Stimulated activated naive CD8-positive, alpha-beta T cell treated with anti-CD3 and anti-CD28 coated beads, Interleukin-15, Interleukin-2, amounts not matched to agents 100 ng/mL and 50 ng/mL, for 24 hours (primary cell): ENCODE data around the gene TMEM135.
A peak's percentile ranks its signal among the peaks of the same experiment; 100 is the strongest.
"Not testable (repeated sequence)": the region's sequence is repeated elsewhere in the genome, so short reads cannot be mapped to it uniquely, and the experiment has no call there.

Source experiments
- H3K27ac Mint-ChIP-seq: one replicate; pipeline ENCODE4 v1.8.0; 2021; ENCODE audit warnings: mild to moderate bottlenecking, mixed read lengths
- H3K27me3 Mint-ChIP-seq: one replicate; pipeline ENCODE4 v1.8.0; 2021; ENCODE audit warnings: mixed read lengths
- H3K36me3 Mint-ChIP-seq: one replicate; pipeline ENCODE4 v1.8.0; 2021; ENCODE audit warnings: low read depth, mixed read lengths
- H3K4me1 Mint-ChIP-seq: one replicate; pipeline ENCODE4 v1.8.0; 2021; ENCODE audit warnings: low read depth, mixed read lengths
- H3K4me3 Mint-ChIP-seq: one replicate; pipeline ENCODE4 v1.8.0; 2021; ENCODE audit warnings: mild to moderate bottlenecking, mixed read lengths
- H3K9me3 Mint-ChIP-seq: one replicate; pipeline ENCODE4 v1.8.0; 2021; ENCODE audit warnings: mixed read lengths

Gene TMEM135

DNA sequence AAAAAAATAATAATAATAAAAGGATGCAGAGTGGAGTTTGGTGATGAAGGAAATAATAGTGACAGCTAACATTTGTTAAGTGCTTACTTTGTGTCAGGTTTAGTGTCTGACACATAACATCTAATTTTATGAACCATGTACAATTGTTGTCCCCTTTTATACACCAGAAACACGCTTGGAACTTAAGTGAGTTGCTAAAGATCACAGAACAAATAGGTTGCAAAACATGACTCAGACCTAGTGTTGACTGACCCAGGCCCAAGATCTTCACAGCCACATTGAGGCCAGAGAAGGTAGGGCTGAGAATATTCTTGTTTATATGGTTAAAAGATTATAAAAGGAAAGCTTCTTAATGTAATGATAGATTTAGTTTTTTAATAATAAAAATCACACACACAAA is 25.6 kb upstream of the TMEM135 start:
- no peaks in the 10 kb centered on the region for H3K4me1 Mint-ChIP-seq
- H3K36me3 Mint-ChIP-seq = no peaks in the 10 kb centered on the region
- no peak overlapping the region for H3K4me3 Mint-ChIP-seq
- no peaks in the 10 kb centered on the region for H3K27me3 Mint-ChIP-seq
- H3K27ac Mint-ChIP-seq = no peak overlapping the region
- H3K9me3 Mint-ChIP-seq = no peaks in the 10 kb centered on the region

DNA sequence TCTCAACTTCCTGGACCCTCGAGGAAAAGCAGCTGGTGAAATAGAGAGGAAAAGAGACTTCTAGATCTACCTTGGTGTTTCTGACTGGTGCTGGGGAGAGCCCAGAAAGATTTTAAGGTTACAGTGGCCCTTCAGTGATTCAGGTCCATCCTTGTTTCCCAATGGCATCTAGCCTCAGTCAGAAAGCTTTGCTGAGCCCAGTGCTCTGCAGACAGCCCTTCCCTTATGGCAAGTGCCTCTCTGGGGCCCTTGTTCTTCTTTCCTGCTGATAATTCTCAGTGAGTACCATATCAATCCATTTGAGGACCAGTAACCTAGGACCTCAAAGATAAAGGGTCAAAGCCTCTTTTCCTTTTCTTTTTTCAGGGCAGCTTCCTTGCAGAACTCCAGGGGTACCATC is 25.1 kb upstream of the TMEM135 start:
- H3K9me3 Mint-ChIP-seq = no peaks in the 10 kb centered on the region
- no peaks in the 10 kb centered on the region for H3K36me3 Mint-ChIP-seq
- H3K4me1 Mint-ChIP-seq = no peaks in the 10 kb centered on the region
- no peak overlapping the region for H3K4me3 Mint-ChIP-seq
- no peaks in the 10 kb centered on the region for H3K27me3 Mint-ChIP-seq
- H3K27ac Mint-ChIP-seq = no peak overlapping the region

DNA sequence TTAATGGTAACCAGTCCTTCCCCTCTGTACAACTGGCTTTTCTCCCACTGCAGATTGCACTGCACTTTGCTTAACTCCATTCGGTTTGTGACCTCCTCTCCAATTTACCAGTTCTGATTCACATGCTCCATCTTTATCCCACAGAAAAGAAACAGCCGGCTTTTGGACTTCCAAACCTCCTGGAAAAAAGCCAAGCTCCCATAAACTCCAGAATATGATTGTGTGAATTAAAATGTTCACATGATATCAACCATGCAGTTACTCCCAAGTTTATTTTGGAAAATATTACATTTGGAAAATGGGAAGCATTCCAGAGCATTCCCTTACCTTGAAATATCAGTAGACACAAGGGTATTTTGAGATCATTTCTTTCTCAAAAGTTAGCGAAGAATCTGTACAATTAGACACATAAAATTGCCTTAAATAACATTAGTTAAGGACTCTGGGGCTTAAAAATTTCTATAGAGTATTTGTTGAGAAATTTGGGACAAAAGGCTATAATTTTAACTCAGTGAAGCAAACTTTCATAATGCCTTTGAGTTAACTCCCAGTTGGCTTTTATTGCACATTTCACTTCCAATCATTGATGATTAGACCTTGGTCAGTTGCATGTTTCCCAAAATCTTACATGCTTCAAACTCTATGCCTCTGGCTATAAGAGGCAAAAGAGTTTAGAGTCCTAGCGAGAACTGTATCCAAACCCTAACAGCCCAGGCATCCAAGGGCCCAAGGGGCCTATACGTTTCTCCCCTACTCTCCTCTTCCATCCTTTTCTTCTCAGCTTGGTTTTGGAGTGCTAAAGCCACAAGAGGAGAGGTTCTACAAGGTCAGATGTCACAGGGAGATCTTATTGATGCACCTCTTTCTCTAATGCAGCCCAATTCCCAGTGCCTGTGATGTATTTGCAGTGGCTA is 23.6 kb upstream of the TMEM135 start:
- H3K4me3 Mint-ChIP-seq = no peak overlapping the region
- H3K36me3 Mint-ChIP-seq = no peaks in the 10 kb centered on the region
- H3K27me3 Mint-ChIP-seq = no peaks in the 10 kb centered on the region
- no peak overlapping the region for H3K27ac Mint-ChIP-seq
- no peaks in the 10 kb centered on the region for H3K4me1 Mint-ChIP-seq
- H3K9me3 Mint-ChIP-seq = no peaks in the 10 kb centered on the region

DNA sequence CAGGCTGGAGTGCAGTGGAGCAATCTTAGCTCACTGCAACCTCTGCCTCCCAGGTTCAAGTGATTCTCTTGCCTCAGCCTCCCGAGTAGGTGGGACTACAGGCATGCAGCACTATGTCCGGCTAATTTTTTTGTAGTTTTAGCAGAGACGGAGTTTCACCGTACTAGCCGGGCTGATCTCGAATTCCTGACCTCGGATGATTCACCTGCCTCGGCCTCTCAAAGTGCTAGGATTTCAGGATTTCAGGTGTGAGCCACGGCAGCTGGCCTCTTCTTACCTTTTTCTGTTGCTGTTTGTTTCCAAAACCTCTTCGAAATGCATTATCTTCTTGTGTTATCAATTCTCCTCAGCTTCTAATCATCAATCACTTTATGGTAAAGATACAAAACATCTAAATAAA is 22.1 kb upstream of the TMEM135 start:
- H3K9me3 Mint-ChIP-seq = no peaks in the 10 kb centered on the region
- no peaks in the 10 kb centered on the region for H3K27me3 Mint-ChIP-seq
- no peaks in the 10 kb centered on the region for H3K4me1 Mint-ChIP-seq
- H3K4me3 Mint-ChIP-seq = no peak overlapping the region
- no peak overlapping the region for H3K27ac Mint-ChIP-seq
- no peaks in the 10 kb centered on the region for H3K36me3 Mint-ChIP-seq

DNA sequence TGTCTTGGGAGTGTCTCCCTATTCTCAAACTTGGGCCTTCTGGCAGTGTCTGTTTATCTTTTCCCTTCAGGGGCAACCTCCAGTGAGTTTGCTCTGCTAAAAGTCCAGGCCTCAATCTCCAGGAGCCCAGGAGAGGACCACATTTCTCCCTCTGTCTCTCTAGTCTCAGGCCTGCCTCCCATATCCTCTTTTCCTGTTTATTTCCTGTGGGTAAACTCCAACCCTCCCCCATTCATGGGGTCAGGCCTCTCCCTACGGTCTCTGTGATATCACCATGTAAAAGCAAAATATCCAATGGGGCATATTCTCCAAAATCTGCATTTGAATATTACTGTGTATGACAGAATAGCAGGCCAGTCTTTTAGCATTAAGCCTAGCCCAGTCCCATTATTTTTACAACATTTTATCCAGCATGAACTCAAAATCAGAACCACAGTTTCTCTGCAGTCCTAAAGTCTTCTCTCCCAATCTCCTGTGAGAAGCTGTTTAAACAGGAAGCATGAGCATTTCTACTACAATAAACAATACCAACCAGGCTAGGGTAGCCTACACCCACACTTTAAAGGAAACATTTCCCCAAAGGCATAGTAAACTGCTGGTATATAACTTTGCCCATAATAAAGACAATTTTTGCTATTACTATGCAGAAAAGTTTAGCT is 18.0 kb upstream of the TMEM135 start:
- no peak overlapping the region for H3K27ac Mint-ChIP-seq
- H3K36me3 Mint-ChIP-seq = no peaks in the 10 kb centered on the region
- H3K4me1 Mint-ChIP-seq = no peaks in the 10 kb centered on the region
- H3K27me3 Mint-ChIP-seq = peaks cover 8% of the 10 kb centered on the region
- no peak overlapping the region for H3K4me3 Mint-ChIP-seq
- H3K9me3 Mint-ChIP-seq = no peaks in the 10 kb centered on the region

DNA sequence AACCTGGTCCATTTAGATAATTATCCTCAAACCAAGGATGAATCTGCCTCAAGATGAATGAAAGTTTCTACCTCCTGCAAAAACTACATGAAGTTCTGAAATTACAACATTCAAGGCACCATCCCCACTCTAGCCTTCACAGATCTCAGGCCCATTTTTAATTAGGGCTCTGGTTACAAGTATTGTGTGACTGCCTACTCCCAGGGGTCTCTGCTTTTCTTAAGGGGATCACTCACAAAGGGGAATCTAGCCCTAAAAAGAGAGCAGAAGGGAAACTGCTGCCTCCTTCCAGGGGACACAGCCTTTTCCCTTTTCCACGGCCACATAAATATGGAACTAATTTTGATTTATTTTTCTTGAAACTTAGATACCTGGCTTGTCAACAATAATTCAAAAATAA is 17.4 kb upstream of the TMEM135 start:
- no peak overlapping the region for H3K27ac Mint-ChIP-seq
- no peak overlapping the region for H3K4me3 Mint-ChIP-seq
- H3K9me3 Mint-ChIP-seq = no peaks in the 10 kb centered on the region
- H3K27me3 Mint-ChIP-seq = peaks cover 8% of the 10 kb centered on the region
- H3K4me1 Mint-ChIP-seq = no peaks in the 10 kb centered on the region
- no peaks in the 10 kb centered on the region for H3K36me3 Mint-ChIP-seq

DNA sequence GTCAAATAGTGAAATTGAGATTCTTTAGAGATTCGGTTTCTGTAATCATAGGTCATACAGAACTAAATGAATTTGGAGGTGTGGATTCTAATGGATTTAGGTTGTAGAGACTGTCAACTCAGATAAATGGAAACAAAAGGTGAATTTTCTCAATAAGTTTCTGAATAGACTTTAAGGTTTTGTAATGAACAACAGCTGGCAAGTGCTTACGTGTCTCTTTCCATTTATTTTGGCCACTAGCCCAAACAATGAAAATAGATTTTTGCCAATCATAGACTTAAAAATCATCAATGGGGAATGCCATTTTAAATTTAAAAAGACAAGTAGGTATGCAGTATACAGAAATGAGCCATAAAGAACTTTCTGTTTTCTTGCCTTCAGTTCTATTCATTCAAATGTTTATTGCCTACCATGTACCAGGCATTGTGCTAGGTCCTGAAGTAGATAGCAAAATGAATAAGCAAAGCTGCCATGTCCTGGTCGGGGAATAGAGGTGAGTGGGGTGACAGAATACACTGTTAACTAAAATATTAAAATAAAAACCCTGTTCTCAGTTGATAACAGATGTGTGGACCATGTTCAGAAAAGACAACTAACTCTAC is 16.9 kb upstream of the TMEM135 start:
- Mint-ChIP-seq H3K27ac (no peak overlapping the region), H3K9me3 (no peaks in the 10 kb centered on the region), H3K36me3 (no peaks in the 10 kb centered on the region), H3K4me3 (no peak overlapping the region), H3K4me1 (no peaks in the 10 kb centered on the region), H3K27me3 (peaks cover 8% of the 10 kb centered on the region)

DNA sequence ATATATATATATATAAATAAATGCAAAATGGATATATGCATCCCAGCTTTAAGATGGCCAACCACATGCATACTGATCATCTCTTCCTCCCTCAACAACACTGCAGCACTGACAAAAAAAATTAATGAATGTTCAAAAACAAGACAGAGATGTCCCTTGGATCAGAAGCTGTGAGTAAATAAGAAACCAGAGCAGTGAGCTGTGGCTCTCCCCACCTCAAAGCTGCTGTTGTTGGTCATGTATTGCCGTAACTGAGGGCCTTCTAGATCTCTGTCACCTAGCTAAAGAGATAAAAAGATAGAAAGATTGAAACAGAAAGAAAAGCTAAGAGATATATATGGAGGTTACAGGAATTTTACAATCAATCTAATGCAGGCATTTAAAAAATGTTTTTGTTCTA is 15.5 kb upstream of the TMEM135 start:
- Mint-ChIP-seq H3K27me3 (peaks cover 8% of the 10 kb centered on the region), H3K27ac (no peak overlapping the region), H3K36me3 (no peaks in the 10 kb centered on the region), H3K9me3 (no peaks in the 10 kb centered on the region), H3K4me1 (no peaks in the 10 kb centered on the region), H3K4me3 (no peak overlapping the region)

DNA sequence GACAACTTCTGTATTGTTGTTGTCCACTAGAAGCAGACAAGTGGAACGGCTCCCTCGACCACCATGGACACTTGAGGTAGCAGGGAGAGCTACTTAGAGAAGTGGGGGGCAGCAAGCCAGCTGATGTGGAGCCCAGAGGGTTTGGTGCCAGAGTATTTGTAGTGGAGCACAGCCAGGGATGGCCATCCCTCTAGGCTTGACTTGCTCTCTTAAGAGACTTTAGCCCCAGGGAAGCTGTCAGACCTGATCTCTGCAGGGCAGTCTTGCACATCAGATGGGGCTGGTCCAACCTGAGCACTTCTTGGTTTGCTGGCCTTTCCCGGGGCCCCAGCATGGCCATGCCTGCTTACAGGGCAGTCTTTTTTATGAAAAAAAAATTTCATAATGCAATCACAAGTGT is 15.0 kb upstream of the TMEM135 start:
- H3K4me3 Mint-ChIP-seq = no peak overlapping the region
- H3K9me3 Mint-ChIP-seq = no peaks in the 10 kb centered on the region
- H3K27me3 Mint-ChIP-seq = peaks cover 8% of the 10 kb centered on the region
- H3K4me1 Mint-ChIP-seq = no peaks in the 10 kb centered on the region
- no peaks in the 10 kb centered on the region for H3K36me3 Mint-ChIP-seq
- no peak overlapping the region for H3K27ac Mint-ChIP-seq

DNA sequence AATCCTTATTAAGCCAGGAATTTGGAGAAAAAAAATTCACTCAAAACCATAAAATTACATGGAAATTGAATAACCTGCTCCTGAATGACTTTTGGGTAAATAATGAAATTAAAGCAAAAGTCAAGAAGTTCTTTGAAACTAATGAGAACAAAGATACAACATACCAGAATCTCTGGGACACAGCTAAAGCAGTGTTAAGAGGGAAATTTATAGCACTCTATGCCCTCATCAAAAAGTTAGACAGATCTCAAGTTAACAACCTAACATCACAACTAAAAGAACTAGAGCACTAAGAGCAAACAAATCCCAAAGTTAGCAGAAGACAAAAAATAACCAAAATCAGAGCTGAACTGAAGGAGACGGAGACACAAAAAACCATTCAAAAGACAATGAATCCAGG is 11.3 kb upstream of the TMEM135 start:
- H3K4me1 Mint-ChIP-seq, H3K27me3 Mint-ChIP-seq, H3K27ac Mint-ChIP-seq, H3K4me3 Mint-ChIP-seq, H3K36me3 Mint-ChIP-seq, H3K9me3 Mint-ChIP-seq: not testable (repeated sequence)

DNA sequence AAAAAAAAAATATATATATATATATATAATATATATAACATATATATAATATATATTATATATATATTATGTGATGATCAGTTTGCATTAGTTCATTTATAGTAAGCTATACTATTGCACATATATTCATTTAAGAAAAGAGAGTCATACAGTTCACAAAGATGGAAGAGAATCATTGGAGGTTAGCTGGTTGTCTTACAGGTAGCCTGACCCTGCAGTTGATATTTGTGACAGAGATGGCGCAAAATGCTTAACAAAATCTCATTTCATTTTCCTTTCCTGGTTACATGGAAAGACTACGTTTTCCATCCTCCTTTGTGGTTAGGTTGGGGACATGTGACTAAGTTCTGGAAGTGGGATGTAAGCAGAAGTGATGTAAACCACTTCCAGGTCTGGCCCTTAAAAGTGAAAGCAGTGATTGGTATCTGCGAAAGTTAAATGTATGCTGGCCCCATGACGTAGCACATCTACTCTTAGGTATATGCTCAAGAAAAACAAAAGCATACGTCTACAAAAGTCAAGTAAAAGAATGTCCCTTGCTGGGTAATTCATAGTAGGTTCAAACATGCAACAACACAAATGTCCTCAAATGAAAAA is 7.2 kb upstream of the TMEM135 start:
- H3K27me3 Mint-ChIP-seq = no peaks in the 10 kb centered on the region
- H3K27ac Mint-ChIP-seq = no peak overlapping the region
- no peak overlapping the region for H3K4me3 Mint-ChIP-seq
- peaks cover 5% of the 10 kb centered on the region for H3K4me1 Mint-ChIP-seq
- H3K36me3 Mint-ChIP-seq = no peaks in the 10 kb centered on the region
- no peaks in the 10 kb centered on the region for H3K9me3 Mint-ChIP-seq

DNA sequence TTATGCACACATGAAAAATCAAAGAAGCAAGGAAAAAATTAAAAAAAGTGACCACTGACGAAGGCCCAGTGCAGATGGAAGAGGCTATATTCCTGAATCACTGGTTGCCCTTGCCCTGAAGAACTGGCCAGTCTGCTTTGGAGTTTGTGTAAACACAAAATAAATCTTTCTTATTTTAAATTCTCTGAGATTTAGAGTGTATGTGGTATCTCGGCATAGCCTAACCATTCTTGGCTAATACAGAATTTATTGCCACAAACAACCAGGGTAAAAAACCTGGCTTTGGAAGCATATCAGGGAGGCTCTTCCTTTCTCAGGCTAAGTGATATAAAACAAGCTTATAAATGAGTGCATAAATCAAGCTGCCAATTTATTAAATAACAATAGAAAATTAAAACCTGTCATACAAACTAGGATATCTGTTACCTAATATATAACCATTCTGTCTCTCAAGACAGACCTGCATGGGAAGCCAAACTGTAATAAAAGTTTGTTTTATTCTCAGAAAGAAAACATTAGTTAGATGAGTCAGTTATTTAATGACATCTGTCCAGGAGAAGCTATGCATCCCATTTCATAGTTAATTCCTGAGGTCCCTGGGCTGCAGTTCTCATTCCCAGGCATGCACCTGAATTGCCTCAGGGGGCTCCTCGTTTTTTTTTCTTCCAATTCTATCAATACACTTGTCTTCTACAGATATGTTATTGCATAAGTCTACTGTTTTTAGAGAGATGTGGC is 6.1 kb upstream of the TMEM135 start:
- H3K27me3 Mint-ChIP-seq = no peaks in the 10 kb centered on the region
- H3K4me3 Mint-ChIP-seq = no peak overlapping the region

DNA sequence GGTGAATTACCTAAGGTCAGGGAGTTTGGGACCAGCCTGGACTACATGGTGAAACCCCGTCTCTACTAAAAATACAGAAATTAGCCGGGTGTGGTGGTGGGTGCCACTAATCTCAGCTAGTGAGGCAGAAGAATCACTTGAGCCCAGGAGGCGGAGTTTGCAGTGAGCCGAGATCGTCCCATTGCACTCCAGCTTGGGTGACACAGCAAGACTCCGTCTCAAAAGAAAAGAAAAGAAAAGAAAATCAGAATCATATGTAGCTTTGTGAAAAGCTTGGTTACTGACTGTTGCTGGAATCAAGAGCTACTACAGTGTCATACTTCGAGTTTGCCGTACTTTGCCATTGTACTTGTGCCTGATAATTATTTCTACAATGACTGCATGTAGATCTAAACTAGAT is 4.2 kb upstream of the TMEM135 start:
- Mint-ChIP-seq H3K4me1 (peaks cover 21% of the 10 kb centered on the region), H3K9me3 (no peaks in the 10 kb centered on the region), H3K4me3 (no peak overlapping the region), H3K27me3 (no peaks in the 10 kb centered on the region), H3K27ac (no peak overlapping the region), H3K36me3 (no peaks in the 10 kb centered on the region)

More for the DNA sequence above, 6.1 kb upstream of the TMEM135 start:
- Mint-ChIP-seq H3K9me3 (no peaks in the 10 kb centered on the region), H3K4me1 (peaks cover 12% of the 10 kb centered on the region), H3K36me3 (no peaks in the 10 kb centered on the region), H3K27ac (no peak overlapping the region)

DNA sequence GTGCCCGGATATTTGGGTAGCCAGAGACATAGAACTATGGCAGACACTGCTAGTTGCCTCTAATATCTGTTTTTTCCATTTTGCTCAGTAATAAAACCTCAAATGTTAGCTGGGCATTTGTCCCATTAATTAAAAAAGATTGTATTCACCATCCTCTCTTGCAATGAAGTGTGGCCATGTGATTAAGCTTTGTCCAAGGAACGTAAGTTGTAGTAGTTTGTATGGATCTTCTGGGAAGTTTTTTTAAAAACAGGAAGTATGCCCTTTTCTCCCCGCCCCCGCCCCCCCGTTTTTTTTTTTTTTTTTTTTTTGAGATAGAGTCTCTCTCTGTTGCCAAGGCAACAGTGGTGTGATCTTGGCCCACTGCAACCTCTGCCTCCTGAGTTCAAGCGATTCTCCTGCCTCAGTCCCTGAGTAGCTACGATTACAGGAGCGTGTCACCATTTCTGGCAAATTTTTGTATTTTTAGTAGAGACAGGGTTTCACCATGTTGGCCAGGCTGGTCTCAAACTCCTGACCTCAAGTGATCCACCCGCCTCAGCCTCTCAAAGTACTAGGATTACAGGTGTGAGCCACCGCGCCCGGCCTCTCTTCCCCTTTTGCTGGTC is 1.7 kb upstream of the TMEM135 start:
- peak overlapping the region; percentile 3 for H3K4me3 Mint-ChIP-seq
- H3K27me3 Mint-ChIP-seq = no peaks in the 10 kb centered on the region
- H3K9me3 Mint-ChIP-seq = no peaks in the 10 kb centered on the region
- peaks cover 39% of the 10 kb centered on the region for H3K4me1 Mint-ChIP-seq
- H3K27ac Mint-ChIP-seq = no peak overlapping the region
- H3K36me3 Mint-ChIP-seq = no peaks in the 10 kb centered on the region
